Body of pancreas (tissue), 4 donors: Measurements from ENCODE around the gene TMCC2. TPM values are rescaled to one million over a fixed set of nuclear protein-coding genes. Genes with fewer than 3 reads are reported as not detected.
"Not testable (repeated sequence)": the region's sequence is repeated elsewhere in the genome, so short reads cannot be mapped to it uniquely, and the experiment has no call there.

Experiments
- ATAC-seq: fragments of 150-250 bp; one replicate; pipeline ENCODE4 v1.9.1; 2016
- DNase-seq, 4 donors: peaks; one replicate each; pipeline ENCODE4 v3.0.0-alpha.2; 2019
- H3K27ac ChIP-seq, 4 donors: fragments of 200-600 bp; sonication (generic); 1 replicate in 3 of 4; 2 replicates in 1 of 4; pipeline versions ENCODE4 v1.5.1 to v1.6.1; 2016 to 2019; ENCODE audit warnings: mild to moderate bottlenecking in 1 of 4, mixed read lengths in 1 of 4, moderate library complexity in 1 of 4
- H3K27me3 ChIP-seq, 2 donors: fragments of 200-600 bp; sonication (generic); one replicate each; pipeline ENCODE4 v1.6.0; 2016; ENCODE audit warnings: mild to moderate bottlenecking in 1 of 2
- H3K36me3 ChIP-seq, 2 donors: fragments of 200-600 bp; sonication (generic); replicated peaks in 1 of 2; 2 replicates each; pipeline ENCODE4 v1.5.1; 2016; ENCODE audit warnings: low read depth in 2 of 2; ENCODE audit not compliant: insufficient read depth in 1 of 2
- H3K4me1 ChIP-seq: fragments of 200-600 bp; sonication (generic); one replicate; pipeline ENCODE4 v1.6.0; 2016
- H3K4me3 ChIP-seq, 2 donors: fragments of 200-600 bp; sonication (generic); 1 replicate in 1 of 2; 2 replicates in 1 of 2; pipeline ENCODE4 v1.5.1; 2016 to 2019
- H3K9me3 ChIP-seq, 3 donors: fragments of 200-600 bp; sonication (generic); 1 replicate in 2 of 3; 2 replicates in 1 of 3; pipeline ENCODE4 v1.5.1; 2016
- POLR2A ChIP-seq, 3 donors: fragments of 450-650 bp; IDR thresholded peaks; one replicate each; pipeline ENCODE4 v1.6.1; 2016; ENCODE audit warnings: antibody characterized with exemption in 3 of 3, mild to moderate bottlenecking in 2 of 3
- WGBS, 2 donors: methylation state at CpG; one replicate each; pipeline ENCODE4 v1.1.5; 2017; 5-methylcytosine and 5-hydroxymethylcytosine counted together
- intact Hi-C: fragments of 100-400 bp; cut with DNase I; formaldehyde crosslinking; loops from one replicate; pipeline ENCODE4 v1.15.1; 2023
- total RNA-seq, 2 donors: library from RNA; depleted of rRNA; stranded (reverse); fragments of >200 nt; gene quantifications; one replicate each; pipeline ENCODE4 v1.1.0, GENCODE V29; 2016
- TF ChIP-seq, protein P1 (sequence below), 7 experiments: fragments of 450-650 bp in 4 of 7; fragments of 200-600 bp in 3 of 7; sonication (generic) in 3 of 7; IDR thresholded peaks; one replicate each; pipeline ENCODE4 v1.5.1; 2016 to 2019; ENCODE audit warnings: antibody characterized with exemption in 7 of 7

TMCC2 gene, protein sequence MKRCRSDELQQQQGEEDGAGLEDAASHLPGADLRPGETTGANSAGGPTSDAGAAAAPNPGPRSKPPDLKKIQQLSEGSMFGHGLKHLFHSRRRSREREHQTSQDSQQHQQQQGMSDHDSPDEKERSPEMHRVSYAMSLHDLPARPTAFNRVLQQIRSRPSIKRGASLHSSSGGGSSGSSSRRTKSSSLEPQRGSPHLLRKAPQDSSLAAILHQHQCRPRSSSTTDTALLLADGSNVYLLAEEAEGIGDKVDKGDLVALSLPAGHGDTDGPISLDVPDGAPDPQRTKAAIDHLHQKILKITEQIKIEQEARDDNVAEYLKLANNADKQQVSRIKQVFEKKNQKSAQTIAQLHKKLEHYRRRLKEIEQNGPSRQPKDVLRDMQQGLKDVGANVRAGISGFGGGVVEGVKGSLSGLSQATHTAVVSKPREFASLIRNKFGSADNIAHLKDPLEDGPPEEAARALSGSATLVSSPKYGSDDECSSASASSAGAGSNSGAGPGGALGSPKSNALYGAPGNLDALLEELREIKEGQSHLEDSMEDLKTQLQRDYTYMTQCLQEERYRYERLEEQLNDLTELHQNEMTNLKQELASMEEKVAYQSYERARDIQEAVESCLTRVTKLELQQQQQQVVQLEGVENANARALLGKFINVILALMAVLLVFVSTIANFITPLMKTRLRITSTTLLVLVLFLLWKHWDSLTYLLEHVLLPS
- 1 to 10 TPM; 1.3 to 1.6 TPM for total RNA-seq

DNA sequence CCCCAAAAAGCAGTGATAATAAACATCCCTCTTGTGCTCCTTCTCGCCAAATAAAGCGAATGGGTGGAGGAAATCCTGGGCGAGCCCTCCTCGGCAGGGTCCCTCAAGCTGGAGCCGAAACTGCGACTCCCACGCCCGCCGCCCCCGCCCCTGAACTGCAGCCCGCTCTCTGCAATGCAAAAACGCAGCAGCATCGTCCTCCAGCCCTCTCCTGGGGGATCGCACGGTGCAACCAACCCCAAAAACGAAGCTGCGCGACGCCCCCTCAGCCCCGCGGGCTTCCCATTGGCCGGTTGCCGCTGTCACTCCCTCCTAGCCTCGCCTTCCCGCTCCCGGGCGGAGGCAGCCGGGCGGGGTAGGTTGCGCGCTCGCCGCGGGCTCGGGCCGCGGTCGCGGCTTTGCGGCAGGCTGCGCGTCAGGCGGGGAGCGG is at the start of gene TMCC2:
Gene TMCC2 (plus strand): TSS at position 363 of the 430 bp plus-strand sequence. CDS start 619 bp downstream, outside the sequence.
- Histone ChIP-seq H3K9me3 (no peaks in the 10 kb centered on the region), H3K27me3 (no peaks in the 10 kb centered on the region), H3K4me1 (peaks cover 29% of the 10 kb centered on the region), H3K4me3 (peak within 1 kb of the TSS in 1 of 2 donors; percentile 50), H3K27ac (peak within 1 kb of the TSS in 1 of 4 donors; percentile 21), H3K36me3 (no peaks in the 10 kb centered on the region)
- WGBS, 2 donors = 0% methylated on average over 6 to 34 of the region's 44 CpGs
- ATAC-seq (peak; percentile 87), DNase-seq (peak; percentile 79 to 87 (median 82))
- intact Hi-C loops = no loop called here
- TF ChIP-seq, protein P1, sequence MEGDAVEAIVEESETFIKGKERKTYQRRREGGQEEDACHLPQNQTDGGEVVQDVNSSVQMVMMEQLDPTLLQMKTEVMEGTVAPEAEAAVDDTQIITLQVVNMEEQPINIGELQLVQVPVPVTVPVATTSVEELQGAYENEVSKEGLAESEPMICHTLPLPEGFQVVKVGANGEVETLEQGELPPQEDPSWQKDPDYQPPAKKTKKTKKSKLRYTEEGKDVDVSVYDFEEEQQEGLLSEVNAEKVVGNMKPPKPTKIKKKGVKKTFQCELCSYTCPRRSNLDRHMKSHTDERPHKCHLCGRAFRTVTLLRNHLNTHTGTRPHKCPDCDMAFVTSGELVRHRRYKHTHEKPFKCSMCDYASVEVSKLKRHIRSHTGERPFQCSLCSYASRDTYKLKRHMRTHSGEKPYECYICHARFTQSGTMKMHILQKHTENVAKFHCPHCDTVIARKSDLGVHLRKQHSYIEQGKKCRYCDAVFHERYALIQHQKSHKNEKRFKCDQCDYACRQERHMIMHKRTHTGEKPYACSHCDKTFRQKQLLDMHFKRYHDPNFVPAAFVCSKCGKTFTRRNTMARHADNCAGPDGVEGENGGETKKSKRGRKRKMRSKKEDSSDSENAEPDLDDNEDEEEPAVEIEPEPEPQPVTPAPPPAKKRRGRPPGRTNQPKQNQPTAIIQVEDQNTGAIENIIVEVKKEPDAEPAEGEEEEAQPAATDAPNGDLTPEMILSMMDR (IDR thresholded peaks at IDR 0.05) = no peak
- TF ChIP-seq POLR2A (IDR thresholded peaks at IDR 0.05) = peak in 2 of 3 donors; percentile 27 to 35

DNA sequence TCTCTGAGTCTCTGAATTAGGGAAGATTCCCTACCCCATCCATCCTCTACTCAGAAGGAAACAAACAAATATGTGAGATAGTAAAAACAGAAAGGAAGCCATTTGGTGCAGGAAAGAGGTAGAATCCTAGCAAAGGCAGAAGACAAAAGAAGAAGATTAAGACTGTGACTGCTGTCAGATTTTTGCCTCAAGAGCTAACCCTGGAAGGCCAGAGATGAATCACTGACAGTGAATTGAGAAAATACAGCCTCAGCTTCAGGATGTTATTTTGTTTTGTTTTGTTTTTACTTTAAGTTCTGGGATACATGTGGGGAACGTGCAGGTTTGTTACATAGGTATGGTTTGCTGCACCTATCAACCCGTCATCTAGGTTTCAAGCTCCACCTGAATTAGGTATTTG is 47.9 kb upstream of the TMCC2 start:
- Histone ChIP-seq H3K4me3 (no peak overlapping the region), H3K36me3 (no peaks in the 10 kb centered on the region), H3K4me1 (peaks cover 15% of the 10 kb centered on the region), H3K9me3 (no peaks in the 10 kb centered on the region), H3K27me3 (no peaks in the 10 kb centered on the region), H3K27ac (no peak overlapping the region)
- intact Hi-C loops = no loop called here
- ATAC-seq = no peak
- 80 to 87% methylated on average over 2 of the region's 2 CpGs for WGBS, 2 donors
- TF ChIP-seq POLR2A (IDR thresholded peaks at IDR 0.05) = no peak
- TF ChIP-seq, protein P1 (IDR thresholded peaks at IDR 0.05) = no peak
- no peak for DNase-seq

- 90% methylated on average over 7 of the region's 7 CpGs for WGBS, 2 donors
Observed at GRCh38 chr1:205180331-205180730, 47.4 kb upstream of the TMCC2 start.

DNA sequence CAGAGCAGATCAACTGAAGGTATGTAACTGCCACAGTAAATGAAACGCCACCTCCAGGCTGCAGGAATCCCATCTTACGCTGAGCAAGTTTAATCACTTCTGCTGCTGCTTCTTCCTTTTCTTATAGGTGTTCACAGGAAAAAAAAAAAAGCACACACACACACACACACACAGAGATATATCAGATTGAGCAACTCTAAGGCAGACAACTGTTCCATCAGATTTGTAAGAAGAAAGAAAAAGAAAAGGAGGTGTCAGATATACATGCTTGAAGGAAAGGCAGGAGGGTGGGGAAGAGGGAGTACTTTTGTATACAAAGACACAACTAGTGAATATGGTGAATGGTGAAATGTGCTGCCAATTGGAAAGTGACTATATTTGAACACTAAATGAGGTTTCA is 44.8 kb upstream of the TMCC2 start:
- WGBS, 2 donors = 90 to 100% methylated on average over 2 of the region's 2 CpGs
- no peaks in the 10 kb centered on the region for H3K27me3 ChIP-seq
- H3K4me3 ChIP-seq = no peak overlapping the region
- TF ChIP-seq, protein P1 (IDR thresholded peaks at IDR 0.05) = no peak
- no peak for TF ChIP-seq POLR2A (IDR thresholded peaks at IDR 0.05)
- no peaks in the 10 kb centered on the region for H3K9me3 ChIP-seq
- no peak overlapping the region for H3K27ac ChIP-seq
- peaks cover 13% of the 10 kb centered on the region for H3K4me1 ChIP-seq
- intact Hi-C loops = no loop called here
- H3K36me3 ChIP-seq = no peaks in the 10 kb centered on the region
- ATAC-seq (no peak), DNase-seq (no peak)

More at GRCh38 chr1:205180331-205180730, 47.4 kb upstream of the TMCC2 start:
- H3K27ac ChIP-seq, H3K36me3 ChIP-seq, DNase-seq, H3K4me3 ChIP-seq, intact Hi-C loops, H3K27me3 ChIP-seq, H3K9me3 ChIP-seq, ATAC-seq: not testable (repeated sequence)
- peaks cover 12% of the 10 kb centered on the region for H3K4me1 ChIP-seq

DNA sequence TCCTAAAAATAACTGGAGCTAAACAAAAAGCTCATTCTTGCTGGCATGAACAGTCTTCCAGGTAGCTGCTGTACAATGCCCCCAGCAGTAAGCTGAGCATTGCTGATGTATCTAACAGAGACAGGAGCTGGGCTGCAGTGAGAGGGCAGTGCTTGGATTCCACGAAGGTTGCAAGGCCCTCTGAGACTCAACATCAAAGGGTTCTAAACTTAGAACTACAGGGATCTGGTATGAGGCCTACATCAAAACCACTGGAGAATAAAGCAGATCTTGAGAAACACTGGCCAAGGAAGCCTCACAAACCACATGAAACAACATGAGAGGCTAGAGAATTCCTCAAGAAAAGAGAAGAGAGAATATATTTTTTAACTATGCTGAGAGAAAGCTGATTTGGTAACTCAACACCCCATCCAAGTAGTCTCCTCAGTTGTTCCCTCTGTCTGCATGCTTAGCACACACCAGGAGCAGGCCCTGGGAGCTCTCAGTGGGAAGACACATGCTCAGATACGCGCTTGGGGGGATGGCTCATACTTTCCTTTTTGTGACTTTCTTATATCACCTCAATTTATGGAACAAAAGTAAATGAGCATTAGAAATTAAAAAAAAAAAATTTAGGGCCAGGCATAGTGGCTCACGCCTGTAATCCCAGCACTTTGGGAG is 43.9 kb upstream of the TMCC2 start:
- Histone ChIP-seq H3K9me3 (no peaks in the 10 kb centered on the region), H3K27me3 (no peaks in the 10 kb centered on the region), H3K36me3 (no peaks in the 10 kb centered on the region), H3K4me3 (no peak overlapping the region), H3K27ac (peak overlapping the region in 1 of 4 donors; percentile 10), H3K4me1 (peaks cover 18% of the 10 kb centered on the region)
- intact Hi-C loops = no loop called here
- ATAC-seq (no peak), DNase-seq (no peak)
- no peak for TF ChIP-seq POLR2A (IDR thresholded peaks at IDR 0.05)
- TF ChIP-seq, protein P1 (IDR thresholded peaks at IDR 0.05) = no peak
- WGBS, 2 donors = 57 to 71% methylated on average over 4 of the region's 4 CpGs
